Suppressor macrophage (primary cell): ENCODE measurements around the gene UBR7.

Experiments used
- DNase-seq, 4 experiments: peaks; one replicate each; pipeline ENCODE4 v3.0.0-alpha.2; 2020 to 2022

UBR7 gene

DNA sequence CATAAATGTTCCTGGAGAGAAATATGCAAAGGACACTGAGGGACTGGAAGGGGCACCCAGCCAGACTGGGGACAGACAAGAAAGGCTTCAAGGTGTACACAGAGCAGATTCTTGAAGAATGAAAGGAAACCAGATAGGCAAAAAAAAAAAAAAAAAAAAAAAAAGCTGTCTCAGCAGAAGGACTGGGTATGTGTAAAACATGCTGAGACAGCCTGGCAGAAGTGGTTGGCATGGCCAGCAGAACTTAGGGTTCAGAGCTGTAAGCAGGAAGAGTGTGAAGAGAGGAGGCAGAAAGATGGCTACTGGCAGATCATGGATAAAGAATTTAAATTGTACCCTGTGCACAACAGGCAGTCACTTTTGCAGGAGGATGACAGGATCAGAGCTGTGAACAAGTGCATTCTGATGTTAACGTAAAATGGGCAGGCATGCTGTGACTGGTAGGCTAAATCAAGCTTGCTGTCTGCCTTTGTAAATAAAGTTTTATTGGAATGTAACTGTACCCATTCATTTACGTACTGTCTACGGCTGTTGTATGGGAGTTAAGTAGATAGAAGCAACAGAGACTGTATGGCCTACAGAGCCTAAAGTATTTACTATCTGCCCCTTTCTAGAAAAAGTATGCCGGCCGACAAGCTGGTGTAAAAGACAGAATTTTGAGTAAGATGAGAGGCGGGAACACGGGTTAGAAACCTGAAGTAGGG lies 42.2 kb downstream of the UBR7 start:
- peak in 3 of 4 experiments; percentile 13 to 42 (median 16) for DNase-seq

DNA sequence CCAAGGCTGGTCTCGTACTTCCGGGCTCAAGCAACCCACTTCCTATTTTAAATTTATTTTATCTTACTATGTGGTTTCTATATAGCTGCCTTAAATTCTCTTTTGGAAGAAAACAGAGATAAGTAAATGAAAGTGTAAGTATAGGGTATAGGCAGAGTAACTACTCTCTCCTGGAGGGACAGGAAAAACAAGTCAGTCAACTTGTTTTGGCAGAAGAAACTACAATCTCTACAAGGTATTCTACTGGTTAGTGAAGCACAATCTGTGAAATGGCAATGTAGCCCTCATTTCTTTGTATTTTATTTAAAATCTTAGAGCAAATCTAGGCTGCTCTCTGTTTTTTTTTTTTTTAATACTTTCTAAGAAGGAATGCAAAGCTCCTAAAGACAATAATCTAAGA lies 55.4 kb downstream of the UBR7 start:
- DNase-seq = no peak

DNA sequence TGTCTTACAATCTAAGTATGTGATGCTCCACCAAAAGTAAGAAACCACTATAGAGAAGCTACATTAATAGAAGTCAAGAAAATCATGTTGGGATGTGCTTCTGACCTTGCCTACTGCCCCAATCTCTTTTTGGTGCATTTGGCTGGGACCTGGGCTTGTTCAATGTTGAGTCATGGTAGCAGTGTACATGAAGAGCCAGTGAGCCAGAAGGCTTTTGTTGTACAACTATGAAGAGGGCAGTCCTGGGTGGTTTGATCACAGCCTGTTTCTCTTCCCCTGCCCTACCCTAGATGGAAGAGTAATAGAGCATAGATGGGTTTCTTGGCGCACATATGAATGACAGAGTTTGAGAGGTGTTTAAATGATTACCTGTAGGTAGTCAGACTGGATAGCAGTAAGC lies 56.4 kb downstream of the UBR7 start:
- no peak for DNase-seq

DNA sequence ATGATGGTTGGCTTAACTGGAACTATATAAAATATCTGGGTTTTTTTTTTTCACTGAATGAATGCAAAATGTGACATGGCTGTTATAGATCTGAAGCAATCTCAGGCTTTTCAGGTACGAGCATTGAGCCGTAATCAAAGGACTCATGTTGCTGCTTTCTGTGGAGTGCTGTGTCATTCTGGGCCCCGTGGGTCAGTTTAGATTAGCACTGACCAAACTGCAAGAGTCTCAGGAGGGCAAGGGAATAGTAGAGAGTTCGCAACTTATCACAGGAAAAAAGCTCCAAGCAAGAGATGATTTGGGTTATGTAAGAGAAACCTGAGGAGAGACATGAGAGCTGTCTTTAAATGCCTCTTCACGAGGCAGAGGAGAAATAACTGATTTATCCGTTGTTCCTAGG lies 59.1 kb downstream of the UBR7 start:
- DNase-seq = no peak

DNA sequence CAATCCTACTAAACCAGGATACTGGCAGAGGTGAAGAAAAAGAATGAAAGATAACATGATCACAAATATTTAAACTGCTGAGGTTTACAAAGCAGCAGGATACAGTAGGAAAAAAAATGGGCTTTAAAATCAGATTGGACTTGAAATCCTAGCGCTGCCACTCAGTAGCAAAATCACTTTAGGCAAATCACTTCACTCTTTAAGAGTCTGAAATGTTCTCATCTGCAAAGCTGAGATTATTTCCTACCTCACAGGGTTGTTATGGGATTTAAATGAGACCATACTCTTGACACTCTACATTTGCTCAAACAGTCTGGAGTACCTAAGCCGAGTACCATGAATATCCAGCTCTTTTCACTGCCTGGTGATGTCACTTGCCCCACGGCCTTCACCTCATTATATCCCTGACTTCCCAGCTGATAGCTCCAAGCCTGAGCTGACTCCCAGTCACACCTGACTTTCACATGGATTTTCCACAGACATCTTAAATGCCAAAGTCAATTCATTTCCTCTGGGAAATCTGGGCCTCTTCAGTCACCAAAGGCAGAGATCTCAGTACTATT lies 60.2 kb downstream of the UBR7 start:
- no peak for DNase-seq

DNA sequence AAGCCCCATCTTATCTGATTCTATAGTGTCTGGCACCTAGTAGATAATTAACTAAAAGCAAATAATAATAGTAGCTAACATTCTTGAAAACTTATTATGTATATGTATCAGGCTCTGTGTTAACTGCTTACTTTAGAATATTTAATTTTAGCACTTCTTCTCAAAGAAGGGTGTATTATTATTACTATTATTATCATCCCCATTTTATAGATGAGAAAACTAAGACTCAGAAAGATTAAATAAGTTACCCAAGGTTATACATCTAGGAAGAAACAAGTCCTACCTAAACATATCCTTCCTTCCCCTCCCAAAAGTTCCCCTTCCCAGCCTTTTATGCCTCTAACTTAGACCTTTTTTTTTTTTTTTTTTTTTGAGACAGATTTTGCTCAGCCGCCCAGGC lies 61.4 kb downstream of the UBR7 start:
- DNase-seq = no peak

DNA sequence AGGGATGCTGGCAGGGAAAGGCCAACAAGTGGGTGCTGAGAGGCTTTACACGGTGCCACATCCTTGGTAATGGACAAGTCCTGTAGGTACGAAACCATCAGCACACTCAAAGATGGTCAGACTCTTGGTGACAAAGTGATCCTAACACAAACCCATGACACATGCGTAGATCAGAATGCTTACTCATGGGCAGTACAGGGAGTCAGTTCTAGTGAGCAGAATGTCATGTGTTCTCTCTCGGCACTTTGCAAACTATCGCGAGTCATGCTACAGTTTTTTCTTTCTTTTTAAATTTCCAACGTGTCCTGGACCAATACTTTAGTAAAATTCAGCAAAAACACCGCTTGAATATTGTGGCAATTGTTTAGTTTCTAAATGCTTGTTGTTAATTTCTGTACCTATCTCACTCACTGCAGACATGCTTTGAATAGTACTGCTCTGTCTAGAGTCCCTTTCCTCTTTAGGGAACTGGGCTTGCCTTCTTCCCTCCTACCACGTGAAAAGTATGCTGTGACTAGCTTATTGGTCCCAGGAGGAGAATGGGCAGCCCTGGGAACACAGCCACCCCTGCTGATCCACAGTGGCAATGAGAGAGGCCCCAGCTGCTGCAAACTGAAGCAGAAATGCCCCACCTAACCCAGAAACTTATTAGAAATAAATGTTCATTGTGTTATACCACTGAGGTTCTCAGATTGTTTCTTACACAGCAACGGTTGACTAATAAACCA lies 62.4 kb downstream of the UBR7 start:
- peak; percentile 57 to 80 (median 78) for DNase-seq

DNA sequence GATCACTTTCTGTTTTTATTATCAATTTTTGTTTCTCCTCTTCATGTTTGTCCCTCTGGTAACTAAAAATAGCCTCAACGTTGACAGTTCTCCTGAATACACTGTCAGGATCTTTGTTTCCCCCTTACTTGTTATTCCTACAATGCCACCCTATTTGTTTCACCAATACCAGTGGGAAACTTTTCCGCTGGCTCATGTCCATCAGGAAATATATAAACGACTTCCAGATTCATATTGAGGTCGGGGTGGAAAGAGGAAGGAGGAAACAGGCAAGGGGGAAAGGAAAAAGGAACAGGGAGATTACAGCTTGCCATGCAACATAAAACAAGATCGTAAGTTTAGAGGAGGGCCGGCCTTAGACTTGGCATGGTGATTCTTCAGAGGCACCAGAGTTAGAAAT lies 64.1 kb downstream of the UBR7 start:
- peak; percentile 5 to 30 (median 20) for DNase-seq

DNA sequence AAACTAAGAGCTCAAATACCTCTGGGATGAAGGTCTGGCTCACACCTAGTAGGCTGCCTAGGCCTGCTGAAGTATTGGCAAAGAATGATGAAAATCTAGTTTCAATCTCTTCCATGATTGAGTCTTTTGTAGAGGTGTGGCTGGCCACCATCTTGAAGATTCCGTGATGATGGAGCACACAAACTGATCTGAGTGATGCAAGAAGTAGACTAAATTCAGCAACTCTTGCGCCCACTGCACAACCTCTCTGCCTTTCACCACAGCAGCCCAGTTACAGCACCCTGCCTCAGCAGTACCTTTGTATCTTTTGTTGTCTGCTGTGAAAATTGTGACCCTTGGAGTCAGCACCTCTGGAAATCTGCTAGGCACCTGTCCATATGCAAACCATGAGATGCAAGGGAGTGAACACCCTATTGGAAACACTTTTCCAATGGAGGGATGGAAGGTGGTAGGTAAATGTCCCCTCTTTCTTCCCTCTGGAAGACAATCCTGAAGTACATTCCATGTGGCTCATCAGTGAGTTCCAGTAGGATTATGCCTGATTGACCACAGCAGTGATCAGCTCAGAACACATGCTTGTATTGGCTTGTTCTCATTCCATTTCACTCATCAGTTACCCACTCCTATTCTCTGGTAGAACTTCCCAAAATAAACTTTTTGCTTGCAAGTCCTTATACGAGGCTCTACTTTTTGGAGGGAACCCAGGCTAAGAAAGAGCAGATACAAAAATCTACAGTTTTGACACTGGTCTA lies 67.2 kb downstream of the UBR7 start:
- no peak for DNase-seq

DNA sequence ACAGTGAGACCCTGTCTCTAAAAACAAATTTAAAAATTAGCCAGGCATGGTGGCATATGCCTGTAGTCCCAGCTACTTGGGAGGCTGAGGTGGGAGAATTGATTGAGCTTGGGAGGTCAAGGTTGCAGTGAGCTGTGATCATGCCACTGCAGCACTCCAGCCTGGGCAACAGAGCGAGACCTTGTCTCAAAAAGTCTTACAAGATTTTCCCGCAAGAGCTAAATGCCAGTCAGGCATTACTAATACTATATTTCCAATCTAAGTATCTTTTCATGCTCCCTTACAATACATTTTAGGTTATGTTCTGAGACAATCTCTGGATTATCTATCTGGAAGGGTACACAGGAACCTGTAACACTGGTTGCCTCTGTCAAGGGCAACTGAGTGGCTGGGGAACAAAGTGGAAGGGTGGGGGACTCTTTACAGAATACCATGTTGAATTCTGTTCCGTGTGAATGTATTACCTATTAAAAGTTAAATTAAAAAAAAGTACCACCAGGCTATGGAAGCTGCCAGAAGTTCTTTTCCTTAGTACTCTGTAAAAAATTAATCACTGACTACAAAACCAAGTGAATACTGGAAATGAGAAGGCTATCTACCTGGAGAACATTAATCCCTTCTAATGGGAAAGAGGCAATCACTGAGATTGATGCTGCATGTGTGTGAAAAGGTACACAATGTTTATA lies 69.1 kb downstream of the UBR7 start:
- DNase-seq = no peak
